Stimulated activated CD8-positive, alpha-beta memory T cell treated with anti-CD3 and anti-CD28 coated beads, Interleukin-15, amount 100 ng/mL, for 4 hours (primary cell): ENCODE data around the gene TANGO6.
"Not testable (repeated sequence)": the region's sequence is repeated elsewhere in the genome, so short reads cannot be mapped to it uniquely, and the experiment has no call there.

Source experiments
- DNase-seq, 2 donors: peaks; one replicate each; pipeline ENCODE4 v3.0.0-alpha.2; 2020; ENCODE audit warnings: low read depth in 2 of 2

Gene TANGO6

DNA sequence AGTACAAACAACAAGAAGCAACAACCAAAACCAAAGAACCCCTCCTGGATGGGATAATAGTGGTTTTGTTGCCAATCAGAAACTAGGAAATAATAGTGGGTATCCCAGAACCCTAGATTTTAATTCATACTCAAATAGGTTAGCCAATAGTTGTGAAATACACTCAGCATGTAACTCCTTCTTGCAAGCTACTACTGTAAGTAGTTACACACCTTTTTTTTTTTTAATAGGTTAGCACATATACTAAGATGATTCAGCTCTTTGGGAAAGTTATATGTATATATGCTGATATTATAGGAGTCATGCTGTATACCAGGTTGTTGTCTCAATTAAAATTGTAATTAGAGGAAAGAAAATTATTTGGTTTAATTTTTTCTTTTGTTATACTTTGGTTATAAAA lies 169.6 kb downstream of the TANGO6 start:
- no peak for DNase-seq

DNA sequence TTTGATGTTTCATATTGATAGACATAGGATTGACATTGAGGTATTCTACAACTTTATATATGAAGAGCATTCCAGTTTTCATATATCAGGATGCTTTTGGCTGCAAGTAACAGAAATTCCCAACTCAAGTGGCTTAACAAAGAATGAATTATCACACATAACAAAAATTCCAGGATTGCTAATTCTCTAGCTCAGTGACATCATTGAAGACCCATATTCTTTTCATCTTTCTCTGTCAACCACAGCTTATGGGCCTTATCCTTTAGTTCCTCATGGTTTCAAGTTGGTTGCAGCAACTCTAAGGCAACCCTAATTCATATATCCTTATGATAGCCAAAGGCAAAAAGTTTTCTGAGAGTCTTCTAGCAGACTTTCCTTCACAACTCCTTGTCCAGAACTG lies 170.7 kb downstream of the TANGO6 start:
- no peak for DNase-seq

DNA sequence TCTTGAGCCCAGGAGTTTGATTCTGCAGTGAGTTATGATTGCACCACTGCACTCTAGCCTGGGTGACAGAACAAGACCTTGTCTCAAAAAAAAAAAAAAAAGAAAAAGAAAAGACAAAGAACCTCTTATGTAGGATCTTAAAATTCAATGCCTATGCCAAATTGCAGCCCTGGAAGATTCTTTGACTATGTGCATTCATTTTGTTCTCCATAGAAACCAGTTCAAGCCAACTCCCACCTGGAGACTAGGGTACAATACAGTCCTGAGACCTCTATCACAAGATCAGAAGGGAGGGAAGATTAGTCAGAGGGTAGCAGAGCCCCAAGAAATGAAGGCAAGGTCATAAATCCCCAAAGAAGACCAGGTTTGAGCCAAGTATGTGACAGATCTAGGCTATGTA lies 171.5 kb downstream of the TANGO6 start:
- DNase-seq, result no peak

DNA sequence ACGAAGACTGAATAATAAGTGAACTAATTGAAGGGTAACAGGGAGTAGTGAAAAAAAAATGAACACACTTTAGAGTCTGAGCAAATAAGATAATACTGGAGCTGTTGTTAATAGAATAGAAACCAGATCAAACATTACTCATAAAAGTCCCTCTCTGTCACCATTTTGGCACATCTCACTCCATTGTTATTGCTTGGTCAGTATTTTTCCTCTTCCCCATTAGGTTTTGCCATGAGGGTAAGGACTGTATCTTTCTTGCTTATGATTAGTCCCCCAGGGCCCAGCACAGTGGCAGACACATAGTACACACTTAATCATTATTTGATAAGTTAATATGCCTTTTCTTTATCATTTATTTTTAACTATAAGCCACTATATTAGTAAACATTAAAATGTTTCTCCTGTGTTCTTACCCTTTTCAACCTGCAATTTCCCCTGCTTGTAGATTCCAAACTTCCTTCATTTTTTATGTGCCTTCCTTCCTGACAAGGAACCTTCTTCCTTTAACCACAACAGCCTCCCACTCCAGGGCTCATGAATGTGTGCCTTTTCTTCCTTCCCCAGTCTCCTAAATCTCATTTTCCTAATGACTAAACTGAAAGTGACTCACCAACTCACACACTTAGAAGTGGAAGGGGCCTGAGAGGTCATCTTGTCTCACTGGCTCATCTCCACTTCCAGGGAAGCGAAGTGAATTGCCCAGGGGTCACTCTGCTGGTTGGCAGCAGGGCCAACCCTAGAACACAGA lies 173.9 kb downstream of the TANGO6 start:
- DNase-seq, result no peak

DNA sequence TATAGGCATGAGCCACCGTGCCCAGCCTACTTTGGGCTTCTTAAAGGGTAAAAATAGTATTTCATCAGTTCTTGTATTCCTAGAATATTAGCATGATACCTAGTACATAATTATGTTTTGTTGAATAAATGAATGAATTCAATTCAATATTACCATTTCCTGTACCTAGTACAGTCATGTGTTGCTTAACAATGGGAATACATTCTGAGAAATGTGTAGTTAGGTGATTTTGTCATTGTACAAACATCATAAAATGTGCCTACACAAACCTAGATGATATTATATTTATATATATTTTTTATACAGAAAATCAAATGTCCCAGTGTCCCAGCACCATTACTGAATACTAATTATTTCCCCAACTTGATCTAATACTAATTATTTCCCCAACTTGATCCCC lies 176.5 kb downstream of the TANGO6 start:
- DNase-seq, result no peak

DNA sequence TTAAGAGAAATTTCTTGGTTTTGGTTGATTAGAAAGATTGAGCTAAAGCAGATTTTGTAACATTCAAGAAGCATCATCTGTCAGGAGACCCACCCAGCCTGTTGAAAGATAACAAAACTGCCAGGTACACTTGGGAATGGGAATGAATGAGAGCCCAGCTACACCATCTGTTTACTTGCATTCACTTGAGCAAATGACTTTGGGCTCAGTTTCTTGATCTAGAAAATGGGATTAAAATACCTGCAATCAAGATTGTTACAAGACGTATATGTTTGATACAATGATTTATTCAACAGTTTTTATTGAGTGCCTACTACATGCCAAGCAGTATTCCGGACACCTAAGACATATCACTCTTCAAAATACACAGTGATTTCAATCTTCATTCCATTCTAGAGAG lies 185.8 kb downstream of the TANGO6 start:
- DNase-seq, result no peak

DNA sequence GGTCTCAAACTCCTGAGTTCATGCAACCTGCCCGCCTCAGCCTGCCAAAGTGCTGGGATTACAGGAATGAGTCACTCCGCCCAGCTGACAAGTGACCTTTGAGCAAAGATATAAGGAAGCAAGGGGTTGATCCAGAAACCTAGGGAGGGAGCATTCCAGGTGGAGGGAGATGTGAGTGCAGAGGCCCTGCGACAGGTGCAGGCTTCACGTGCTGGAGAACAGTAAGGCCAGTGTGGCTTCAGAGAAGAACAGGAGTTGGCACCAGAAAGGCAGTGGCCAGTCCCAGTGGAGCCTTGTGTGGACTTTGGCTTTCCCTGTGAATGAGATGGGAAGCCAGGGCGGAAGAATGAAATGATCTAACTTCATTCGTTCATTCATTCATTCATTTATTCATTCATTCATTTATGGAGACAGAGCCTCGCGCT lies 188.6 kb downstream of the TANGO6 start:
- DNase-seq, result no peak

DNA sequence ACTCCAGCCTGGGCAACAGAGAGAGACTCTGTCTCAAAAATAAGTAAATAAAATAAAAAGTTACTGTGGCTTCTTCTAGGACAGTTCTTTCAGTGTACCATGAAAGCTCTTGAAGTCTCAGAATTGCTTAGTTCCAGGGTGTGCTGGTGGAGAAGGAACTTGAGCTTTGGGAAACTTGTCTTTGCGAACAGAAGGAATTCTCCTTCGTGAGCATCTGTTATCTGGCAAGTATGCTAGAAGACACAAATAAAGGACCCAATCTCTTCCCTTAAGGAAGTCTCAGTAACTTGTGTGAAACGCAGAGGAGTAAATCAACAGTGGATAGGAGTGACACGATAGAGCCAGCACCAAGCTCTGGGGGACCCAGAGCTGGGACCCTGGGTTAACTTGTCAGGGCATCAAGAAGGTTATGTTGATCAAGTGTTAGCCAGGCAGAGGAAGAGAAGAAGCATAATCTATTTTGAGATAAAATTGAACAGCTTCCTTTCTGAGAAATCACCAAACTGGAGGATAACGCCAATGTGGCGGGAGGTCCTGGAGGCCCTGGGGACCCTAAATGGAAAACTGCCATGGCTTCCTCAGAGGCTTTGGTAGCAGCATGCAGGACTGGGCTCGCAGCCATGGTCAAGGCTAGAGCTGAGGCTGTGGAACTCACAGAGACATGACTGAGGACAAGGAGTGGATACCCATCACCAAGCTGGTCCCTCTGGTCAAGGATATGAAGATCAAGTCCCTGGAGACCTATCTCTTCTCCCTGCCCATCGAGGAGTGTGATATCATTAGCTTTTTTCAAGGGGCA lies 190.0 kb downstream of the TANGO6 start:
- DNase-seq, result no peak

DNA sequence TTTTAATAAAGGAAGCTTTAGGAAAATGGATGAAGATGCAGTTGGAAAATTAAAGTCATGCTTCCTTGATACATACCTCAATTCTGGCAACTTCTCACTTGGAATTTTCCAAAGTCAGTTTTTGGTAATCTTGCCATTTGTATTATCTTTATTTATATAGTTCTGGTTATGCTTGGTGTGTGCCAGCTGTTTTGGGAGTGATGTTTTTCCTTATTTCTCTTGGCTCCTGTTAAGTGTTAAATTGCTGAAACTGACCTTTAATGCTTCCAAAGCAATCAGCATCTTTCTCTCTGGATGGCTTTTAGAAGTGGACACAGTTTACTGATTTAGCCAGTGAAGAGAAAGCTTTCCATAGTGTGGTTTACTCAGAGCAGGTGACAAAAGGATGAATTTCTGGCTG lies 192.0 kb downstream of the TANGO6 start:
- no peak for DNase-seq

DNA sequence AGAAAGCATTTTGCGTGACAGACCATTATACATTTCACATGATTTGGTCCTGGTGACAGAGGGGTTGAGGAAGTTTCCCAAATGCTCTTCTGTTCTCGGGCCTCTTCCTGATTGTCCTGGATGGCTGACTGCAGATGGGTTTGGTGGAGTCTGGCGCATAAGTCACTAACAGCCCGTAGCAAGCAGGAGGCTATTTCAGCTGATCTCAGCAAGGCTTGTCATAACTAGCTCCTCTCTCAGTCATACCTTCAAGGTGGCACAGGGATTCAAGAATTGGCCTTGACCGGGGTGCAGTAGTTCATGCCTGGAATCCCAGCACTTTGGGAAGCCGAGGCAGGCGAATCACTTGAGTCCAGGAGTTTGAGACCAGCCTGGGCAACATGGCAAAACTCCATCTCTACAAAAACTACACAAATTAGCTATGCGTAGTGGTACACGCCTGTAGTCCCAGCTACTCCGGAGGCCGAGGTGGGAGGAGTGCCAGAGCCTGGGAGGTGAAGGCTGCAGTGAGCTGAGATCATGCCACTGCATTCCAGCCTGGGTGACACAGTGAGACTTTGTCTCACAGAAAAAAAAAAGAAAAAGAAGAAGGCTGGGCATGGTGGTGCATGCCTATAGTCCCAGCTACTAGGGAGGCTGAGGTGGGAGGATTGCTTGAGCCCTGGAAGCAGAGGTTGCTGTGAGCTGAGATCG lies 193.2 kb downstream of the TANGO6 start:
- no peak for DNase-seq

DNA sequence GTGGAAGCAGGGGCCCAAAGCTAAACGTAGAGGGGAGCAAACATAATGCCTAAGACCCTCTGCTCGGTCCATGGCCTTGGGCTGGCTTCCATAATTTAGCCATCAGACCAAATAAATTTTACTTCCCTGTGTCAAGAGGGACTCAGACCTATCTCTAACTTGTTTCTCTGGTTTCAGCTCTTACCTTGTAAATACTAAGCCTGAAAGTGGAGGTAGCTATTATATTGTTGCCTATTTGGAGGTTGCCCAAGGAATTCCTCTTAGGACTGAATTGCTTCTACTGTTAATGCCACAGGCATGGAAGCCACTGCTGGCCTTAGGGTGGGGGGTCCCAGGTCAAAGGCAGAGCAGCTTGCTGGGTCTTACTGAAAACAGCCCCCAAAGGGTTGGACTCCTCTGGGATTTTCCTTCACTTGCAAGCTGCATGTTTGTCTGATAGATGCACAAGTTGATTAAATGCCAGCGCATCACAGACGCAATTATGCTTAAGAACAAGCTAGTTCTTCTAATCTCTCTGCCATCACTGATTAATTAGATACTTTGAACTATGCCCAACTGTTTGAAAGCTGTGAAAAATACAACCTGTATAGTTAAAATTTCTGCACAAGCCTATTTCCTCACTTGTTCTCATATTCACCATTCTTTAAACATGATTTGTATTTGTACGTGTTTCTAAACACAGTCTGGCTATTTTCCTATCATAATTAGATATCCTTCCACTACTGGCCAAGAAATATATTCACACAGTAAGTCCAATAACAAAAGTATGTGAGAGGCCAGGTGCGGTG lies 194.2 kb downstream of the TANGO6 start:
- DNase-seq, result no peak

DNA sequence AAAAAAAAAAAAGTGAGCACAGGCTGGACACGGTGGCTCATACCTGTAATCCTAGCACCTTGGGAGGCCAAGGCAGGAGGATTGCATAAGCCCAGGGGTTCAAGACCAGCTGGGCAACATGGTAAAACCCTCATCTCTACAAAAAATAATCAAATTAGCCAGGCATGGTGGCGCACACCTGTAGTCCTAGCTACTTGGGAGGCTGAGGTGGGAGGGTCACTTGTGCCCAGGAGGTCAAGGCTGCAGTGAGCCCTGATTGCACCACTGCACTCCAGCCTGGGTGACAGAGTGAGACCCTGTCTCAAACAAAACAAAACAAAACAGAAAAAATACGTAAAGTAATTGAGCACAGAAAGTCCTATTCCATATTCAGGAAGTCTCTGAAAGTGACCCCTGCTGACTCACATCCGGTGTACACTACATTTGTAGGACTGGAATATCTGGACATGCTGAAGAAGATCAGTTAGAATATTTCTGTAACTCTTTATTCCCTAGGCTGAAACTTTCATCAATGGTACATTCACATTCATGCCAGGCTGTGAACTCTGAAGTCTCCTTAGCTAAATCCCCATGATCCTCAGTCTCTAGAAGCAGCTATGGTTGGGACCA lies 196.1 kb downstream of the TANGO6 start:
- no peak for DNase-seq

DNA sequence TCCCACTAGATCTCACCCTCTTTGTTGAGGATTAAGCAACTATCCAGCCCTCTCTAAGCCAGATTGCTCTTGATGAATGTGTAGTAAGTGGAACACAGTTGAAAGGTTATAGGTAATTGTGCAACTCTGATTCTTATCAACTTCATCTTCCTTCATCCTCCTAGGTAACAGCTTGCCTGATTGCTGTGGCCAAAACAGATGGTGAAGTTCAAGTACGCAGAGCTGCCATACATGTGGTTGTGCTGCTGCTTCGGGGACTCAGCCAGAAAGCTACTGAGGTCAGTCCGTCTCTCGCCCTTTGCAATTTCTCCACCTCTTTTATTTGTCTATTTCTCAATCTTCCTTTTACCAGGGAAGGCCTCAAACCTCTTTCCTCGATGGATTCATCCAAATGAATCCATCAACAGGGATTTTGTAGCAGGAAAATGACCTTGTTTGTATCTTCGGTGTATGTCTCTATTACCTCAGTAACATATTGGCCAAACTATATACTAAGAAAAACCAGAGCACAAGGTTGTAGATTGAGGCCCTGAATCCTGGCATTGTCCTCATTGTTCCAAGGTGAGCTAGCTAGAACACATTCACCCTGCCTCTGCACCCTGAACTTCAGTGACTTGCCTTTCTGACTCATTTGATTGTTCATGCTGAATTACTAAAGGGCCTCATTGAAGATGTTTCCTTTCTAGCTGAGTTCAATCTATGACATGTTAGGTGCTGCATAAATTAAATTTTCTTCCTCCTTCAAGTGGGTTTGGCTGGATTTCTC lies 197.0 kb downstream of the TANGO6 start:
- DNase-seq, result no peak

DNA sequence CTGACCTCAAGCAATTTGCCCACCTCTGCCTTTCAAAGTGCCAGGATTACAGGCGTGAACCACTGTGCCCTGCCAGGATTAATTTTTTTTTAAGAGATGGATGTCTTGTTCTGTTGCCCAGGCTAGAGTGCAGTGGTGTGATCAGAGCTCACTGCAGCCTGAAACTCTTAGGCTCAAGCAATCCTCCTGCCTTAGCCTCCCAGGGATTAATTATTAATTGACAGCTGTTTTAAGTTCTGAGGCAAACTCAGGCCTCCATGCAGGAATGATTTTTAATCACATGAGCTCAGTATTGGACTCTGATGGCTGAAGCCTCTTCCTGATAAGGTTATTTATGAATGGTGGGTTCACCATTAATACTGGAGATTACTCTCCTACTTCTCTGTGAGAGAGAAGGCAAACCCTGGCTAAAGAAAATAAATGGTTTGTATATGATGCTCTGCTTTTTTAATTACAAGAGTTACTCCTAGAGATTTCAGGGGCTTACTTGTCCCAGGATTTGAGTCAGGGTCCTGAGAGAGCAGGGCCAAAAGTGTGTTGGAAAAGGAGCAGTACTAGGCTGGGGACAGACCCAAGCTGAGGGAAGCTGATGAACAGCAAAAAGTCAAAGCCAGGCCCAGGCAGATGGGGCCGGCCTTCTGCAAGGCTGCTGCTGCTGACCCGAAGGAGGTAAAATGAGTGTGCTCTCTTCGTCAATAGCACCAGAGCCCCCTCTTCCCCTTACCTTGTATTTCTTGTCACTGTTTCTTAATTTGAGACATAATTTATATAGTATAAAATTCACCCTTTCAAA lies 205.2 kb downstream of the TANGO6 start:
- DNase-seq, result no peak

DNA sequence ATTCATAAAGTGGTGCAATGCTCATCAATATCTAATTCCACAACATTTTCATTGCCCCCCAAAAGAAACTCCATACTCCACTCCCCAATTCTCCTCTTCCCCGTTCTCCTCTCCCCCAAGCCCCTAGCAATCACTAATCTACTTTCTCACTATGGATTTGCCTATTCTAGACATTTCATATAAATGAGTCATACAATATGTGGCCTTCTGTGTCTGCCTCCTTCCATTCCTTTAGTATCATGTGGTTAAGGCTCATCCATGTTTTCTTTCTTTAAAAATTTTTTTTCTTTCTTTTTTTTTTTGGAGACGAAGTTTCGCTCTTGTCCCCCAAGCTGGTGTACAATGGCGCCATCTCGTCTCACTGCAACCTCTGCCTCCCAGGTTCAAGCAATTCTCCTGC lies 205.8 kb downstream of the TANGO6 start:
- no peak for DNase-seq

DNA sequence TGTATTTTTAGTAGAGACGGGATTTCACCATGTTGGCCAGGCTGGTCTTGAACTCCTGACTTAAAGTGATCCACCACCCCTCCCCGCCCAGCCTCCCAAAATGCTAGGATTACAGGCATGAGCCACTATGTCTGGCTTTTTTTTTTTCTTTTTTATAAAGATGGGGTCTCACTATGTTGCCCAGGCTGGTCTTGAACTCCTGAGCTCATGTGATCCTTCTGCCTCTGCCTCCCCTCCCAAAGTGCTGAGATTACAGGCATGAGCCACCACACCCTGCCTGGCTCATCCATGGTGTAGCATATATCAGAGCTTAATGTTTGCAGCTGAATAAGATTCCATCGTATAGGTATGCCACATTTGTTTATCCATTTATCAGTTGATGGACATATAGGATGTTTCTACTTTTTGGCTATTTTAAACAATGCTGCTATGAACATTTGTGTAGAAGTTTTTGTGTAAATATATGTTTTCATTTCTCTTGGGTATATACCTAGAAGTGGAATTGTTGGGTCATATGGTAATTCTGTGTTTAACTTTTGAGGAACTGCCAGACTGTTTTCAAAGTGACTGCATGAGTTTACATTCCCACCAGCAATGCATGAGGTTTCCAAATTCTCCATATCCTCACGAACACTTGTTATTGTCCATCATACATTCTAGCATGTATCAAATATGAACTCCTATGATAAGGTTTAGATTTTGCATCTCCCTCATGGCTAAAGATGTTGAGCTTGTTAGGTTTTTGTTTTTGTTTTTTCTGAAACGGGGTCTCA lies 206.5 kb downstream of the TANGO6 start:
- no peak for DNase-seq

DNA sequence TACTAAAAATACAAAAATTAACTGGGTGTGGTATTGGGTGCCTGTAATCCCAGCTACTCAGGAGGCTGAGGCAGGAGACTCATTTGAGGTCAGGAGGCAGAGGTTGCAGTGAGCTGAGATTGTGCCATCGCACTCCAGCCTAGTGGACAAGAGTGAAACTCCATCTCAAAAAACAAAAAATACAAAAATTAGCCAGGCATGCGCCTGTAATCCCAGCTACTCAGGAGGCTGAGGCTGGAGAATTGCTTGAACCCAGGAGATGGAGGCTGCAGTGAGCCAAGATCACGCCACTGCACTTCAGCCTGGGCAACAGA lies 208.1 kb downstream of the TANGO6 start:
- DNase-seq, result not testable (repeated sequence)

DNA sequence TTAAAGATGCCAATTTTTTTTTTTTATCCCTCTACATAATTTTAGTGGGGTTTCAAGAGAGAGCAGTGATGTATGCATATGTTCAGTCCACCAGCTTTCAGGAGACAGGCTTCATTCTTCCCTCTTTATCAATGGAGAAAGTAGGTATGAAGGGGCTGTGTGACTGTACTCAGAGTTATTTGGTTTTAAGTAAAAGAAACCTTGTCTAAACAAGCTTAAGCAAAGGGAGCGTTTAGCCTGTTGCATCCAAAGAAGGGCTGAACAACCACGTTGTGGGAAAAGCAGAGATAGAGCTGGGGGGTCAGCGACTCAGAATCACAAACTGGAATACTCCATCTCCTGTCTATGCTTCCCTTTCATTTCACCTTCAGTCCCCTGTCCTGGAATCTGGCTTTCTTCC lies 211.7 kb downstream of the TANGO6 start:
- no peak for DNase-seq

DNA sequence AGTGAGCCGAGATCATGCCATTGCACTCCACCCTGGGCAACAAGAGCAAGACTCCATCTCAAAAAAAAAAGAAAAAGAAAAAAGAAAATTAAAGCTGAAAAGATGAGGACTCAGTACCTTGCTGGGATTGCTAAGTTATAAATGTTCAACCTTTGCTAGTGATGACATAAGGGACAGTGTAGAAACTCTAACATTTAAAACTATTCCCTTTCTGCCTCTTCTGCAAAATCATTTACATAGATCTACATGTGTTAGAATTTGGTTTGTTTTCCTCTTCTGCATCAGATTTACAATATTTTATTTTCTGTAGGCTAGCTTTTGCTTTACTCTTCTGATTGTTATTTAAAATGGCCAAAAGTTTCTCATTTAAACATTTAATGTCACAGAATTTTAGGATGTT lies 212.6 kb downstream of the TANGO6 start:
- no peak for DNase-seq
